ENCODE data around the gene ANGPTL8.

DNA sequence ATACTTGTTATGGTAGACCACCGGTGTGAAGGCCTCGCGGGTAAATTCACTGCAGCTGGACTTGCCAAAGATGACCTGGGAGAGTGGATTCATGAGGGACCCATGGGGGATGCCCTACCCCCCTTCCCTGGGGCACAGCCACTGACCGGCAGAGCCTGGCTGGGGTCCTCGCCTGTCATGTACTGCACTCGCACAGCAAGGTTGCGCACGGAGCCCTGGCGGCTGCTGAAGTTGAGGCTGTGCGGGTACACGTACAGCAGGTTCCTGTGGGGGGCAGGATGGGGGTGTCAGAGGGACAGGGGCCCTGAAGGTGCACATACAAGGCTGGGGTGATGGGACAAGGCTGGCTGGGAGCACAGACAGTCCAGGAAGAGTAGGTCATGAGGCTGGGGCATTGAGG lies 1.4 kb upstream of the ANGPTL8 start:
- no peak for TF ChIP-seq GATA3 (IDR thresholded peaks at IDR 0.05; ENCODE audit: low read depth, low read length)
- no peak for TF ChIP-seq GATA2 (IDR thresholded peaks at IDR 0.05; ENCODE audit: low read depth, low read length)
